ENCODE results near the gene FSTL3. TPM values are rescaled to one million over a fixed set of nuclear protein-coding genes. Genes with fewer than 3 reads are reported as not detected.

The FSTL3 gene
- total RNA-seq, 1 experiment from 2014 or later: 7.1 TPM

DNA sequence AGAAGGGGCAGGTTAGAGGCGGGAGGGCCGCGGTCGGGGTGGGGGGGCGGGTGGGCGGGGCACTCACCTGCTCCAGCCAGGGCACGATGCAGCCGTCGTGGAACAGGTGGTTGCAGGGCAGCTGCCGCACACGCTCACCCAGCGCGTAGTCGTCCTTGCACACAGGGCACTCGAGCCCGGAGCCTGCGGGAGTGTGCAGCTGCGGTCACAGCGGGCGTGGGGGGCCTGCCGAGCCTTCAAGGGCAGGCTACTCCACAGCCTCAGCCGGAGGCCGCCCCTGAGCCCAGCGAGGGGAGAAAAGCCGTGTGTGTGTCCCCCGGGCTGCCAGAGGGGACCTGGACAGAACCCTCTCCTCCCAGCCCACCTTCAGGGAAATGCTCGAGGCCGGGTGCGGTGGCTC, 27.9 kb upstream of the FSTL3 start:
- H3K27me3 Mint-ChIP-seq (ENCODE audit: unreplicated experiment): no peaks in the 10 kb centered on the region
- no TSS peak for BruUV-seq (replicated peaks)
- CTCF ChIA-PET: interaction anchor here (0.6 to 1.0 kb wide), 2 partner anchors 15 to 1387 kb away, joined by 3 to 5 read pairs; partner anchors contain the start of gene RNF126
- no peak overlapping the region for H3K4me3 Mint-ChIP-seq (ENCODE audit: low read depth, unreplicated experiment)
- H3K27ac Mint-ChIP-seq (ENCODE audit: unreplicated experiment): no peak overlapping the region
- TF ChIP-seq, protein P1, sequence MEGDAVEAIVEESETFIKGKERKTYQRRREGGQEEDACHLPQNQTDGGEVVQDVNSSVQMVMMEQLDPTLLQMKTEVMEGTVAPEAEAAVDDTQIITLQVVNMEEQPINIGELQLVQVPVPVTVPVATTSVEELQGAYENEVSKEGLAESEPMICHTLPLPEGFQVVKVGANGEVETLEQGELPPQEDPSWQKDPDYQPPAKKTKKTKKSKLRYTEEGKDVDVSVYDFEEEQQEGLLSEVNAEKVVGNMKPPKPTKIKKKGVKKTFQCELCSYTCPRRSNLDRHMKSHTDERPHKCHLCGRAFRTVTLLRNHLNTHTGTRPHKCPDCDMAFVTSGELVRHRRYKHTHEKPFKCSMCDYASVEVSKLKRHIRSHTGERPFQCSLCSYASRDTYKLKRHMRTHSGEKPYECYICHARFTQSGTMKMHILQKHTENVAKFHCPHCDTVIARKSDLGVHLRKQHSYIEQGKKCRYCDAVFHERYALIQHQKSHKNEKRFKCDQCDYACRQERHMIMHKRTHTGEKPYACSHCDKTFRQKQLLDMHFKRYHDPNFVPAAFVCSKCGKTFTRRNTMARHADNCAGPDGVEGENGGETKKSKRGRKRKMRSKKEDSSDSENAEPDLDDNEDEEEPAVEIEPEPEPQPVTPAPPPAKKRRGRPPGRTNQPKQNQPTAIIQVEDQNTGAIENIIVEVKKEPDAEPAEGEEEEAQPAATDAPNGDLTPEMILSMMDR (IDR thresholded peaks at IDR 0.05; ENCODE audit: unreplicated experiment): no peak
- H3K36me3 Mint-ChIP-seq (ENCODE audit: insufficient read depth, unreplicated experiment): peaks cover 23% of the 10 kb centered on the region
- intact Hi-C loops (cut with micrococcal nuclease; ENCODE audit: unreplicated experiment): no loop called here
- no peak for DNase-seq
- no peaks in the 10 kb centered on the region for H3K4me1 Mint-ChIP-seq (ENCODE audit: low read depth, unreplicated experiment)
- H3K9me3 Mint-ChIP-seq (ENCODE audit: low read depth, unreplicated experiment): no peaks in the 10 kb centered on the region

DNA sequence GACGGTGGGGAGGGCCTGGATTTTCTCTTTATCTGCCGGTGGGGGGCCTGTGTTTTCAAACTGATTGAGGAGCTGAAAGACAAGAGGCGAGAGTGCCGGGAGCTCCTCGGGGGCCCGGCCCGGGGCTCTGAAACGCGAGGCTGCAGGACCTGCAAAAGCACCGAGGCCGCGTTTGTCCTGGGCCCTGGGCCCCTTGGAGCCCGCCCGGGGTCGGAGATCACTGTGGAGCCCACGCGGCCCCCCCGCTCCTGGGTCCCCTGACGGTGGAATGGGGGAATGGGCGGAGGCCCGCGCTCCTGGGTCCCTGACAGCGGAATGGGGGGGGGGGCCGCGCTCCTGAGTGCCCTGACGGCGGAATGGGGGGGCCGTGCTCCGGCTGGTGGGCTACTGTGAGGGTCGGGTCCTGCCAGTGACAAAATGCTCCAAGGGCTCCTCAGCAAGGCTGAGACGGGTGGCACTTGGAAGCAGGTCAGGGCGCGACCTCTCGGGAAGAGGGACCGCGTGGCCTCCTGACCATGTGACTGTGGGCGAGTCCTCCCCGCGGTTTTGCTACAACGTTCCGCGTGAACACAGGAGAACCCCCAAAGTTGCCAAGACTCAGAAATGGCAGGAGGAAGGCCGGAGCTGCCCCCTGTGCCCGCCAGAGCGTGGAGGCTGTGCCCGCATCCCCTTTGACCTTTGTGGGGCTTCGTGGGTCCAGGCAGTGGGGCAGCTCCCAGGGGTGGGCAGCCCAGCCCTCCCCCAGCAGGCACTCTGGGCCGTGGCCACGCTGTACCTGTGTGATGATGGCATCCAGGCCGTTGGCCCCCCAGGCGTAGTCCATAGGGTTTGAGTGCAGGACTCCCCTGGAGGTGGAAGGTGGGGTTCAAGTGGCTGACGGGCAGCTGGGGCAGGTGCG, 27.0 kb upstream of the FSTL3 start:
- intact Hi-C loops (cut with micrococcal nuclease; ENCODE audit: unreplicated experiment): no loop called here
- no peak for DNase-seq
- Mint-ChIP-seq H3K9me3 (ENCODE audit: low read depth, unreplicated experiment) (no peaks in the 10 kb centered on the region), H3K36me3 (ENCODE audit: insufficient read depth, unreplicated experiment) (peaks cover 29% of the 10 kb centered on the region), H3K27ac (ENCODE audit: unreplicated experiment) (no peak overlapping the region), H3K4me1 (ENCODE audit: low read depth, unreplicated experiment) (no peaks in the 10 kb centered on the region), H3K27me3 (ENCODE audit: unreplicated experiment) (no peaks in the 10 kb centered on the region), H3K4me3 (ENCODE audit: low read depth, unreplicated experiment) (no peak overlapping the region)
- TF ChIP-seq, protein P1 (IDR thresholded peaks at IDR 0.05; ENCODE audit: unreplicated experiment): no peak
- no TSS peak for BruUV-seq (replicated peaks)
- CTCF ChIA-PET: no interaction called here

DNA sequence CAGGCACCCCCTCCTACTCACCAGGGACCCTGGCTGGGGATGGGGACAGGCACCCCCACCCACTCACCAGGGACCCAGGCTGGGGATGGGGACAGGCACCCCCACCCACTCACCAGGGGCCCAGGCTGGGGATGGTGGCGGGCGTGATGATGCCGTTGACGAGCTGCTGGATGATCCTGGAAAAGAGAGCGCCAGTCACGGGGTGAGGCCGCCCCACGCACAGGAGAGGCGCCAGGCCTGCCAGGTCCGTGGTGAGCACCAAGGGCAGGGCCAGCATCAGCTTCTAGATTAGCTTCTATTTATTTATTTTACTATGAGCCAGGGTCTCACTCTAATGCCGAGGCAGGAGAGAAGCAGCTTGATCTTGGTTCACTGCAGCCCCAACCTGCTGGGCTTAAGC, 26.1 kb upstream of the FSTL3 start:
- no peak for DNase-seq
- no TSS peak for BruUV-seq (replicated peaks)
- H3K27me3 Mint-ChIP-seq (ENCODE audit: unreplicated experiment): no peaks in the 10 kb centered on the region
- intact Hi-C loops (cut with micrococcal nuclease; ENCODE audit: unreplicated experiment): no loop called here
- TF ChIP-seq, protein P1 (IDR thresholded peaks at IDR 0.05; ENCODE audit: unreplicated experiment): no peak
- H3K4me1 Mint-ChIP-seq (ENCODE audit: low read depth, unreplicated experiment): no peaks in the 10 kb centered on the region
- H3K27ac Mint-ChIP-seq (ENCODE audit: unreplicated experiment): no peak overlapping the region
- peaks cover 32% of the 10 kb centered on the region for H3K36me3 Mint-ChIP-seq (ENCODE audit: insufficient read depth, unreplicated experiment)
- no peak overlapping the region for H3K4me3 Mint-ChIP-seq (ENCODE audit: low read depth, unreplicated experiment)
- CTCF ChIA-PET: no interaction called here
- H3K9me3 Mint-ChIP-seq (ENCODE audit: low read depth, unreplicated experiment): no peaks in the 10 kb centered on the region

DNA sequence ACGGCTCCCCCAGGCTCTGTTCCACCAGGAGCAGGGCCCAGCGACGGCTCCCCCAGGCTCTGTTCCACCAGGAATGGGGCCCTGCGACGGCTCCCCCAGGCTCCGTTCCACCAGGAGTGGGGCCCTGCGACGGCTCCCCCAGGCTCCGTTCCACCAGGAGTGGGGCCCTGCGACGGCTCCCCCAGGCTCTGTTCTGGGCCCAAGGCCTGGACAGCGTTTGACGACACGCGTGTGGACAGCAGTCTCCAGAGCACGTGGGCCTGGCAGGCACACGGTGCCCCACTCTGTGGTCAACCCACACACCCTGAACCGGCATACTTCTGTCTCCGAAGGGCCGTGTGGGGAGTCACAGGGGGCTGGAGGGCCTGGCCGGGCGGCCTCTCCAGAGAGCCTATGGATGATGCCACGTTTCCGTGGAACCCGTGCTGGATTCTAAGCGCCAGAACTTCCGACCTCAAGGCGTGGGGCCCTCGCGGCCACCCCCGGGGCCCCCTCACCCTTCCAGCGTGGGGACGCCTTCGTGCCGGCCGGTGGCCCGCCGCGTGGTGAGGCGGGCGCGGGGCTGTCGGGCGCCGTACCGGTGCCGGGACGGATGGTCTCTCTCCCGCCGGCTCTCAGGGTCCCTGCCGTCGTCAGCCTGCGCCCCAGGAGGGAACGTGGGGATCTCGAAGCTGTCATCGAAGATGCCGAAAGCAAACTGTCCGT, 24.9 kb upstream of the FSTL3 start:
- no peak overlapping the region for H3K27ac Mint-ChIP-seq (ENCODE audit: unreplicated experiment)
- TF ChIP-seq, protein P1 (IDR thresholded peaks at IDR 0.05; ENCODE audit: unreplicated experiment): no peak

More for the DNA sequence above, 24.9 kb upstream of the FSTL3 start:
- no TSS peak for BruUV-seq (replicated peaks)
- Mint-ChIP-seq H3K4me1 (ENCODE audit: low read depth, unreplicated experiment) (no peaks in the 10 kb centered on the region), H3K9me3 (ENCODE audit: low read depth, unreplicated experiment) (no peaks in the 10 kb centered on the region), H3K27me3 (ENCODE audit: unreplicated experiment) (no peaks in the 10 kb centered on the region), H3K4me3 (ENCODE audit: low read depth, unreplicated experiment) (no peak overlapping the region), H3K36me3 (ENCODE audit: insufficient read depth, unreplicated experiment) (peaks cover 29% of the 10 kb centered on the region)
- intact Hi-C loops (cut with micrococcal nuclease; ENCODE audit: unreplicated experiment): no loop called here
- DNase-seq: no peak
- CTCF ChIA-PET: no interaction called here

All from Calu3 (cell line).